T-helper 2 cell treated with Interferon-gamma antibody and Interleukin-4, amounts not matched to agents 100 ng/mL and 5 ng/mL, for 36 hours (primary cell): ENCODE measurements around the gene ARL8A. TPM values are rescaled to one million over a fixed set of nuclear protein-coding genes. Genes with fewer than 3 reads are reported as not detected.
"Not testable (repeated sequence)": the region's sequence is repeated elsewhere in the genome, so short reads cannot be mapped to it uniquely, and the experiment has no call there.

Experiments used
- intact Hi-C: fragments of 100-400 bp; cut with micrococcal nuclease; formaldehyde crosslinking; loops from one replicate; pipeline ENCODE4 v1.15.1; 2023
- total RNA-seq: library from RNA; stranded (reverse); gene quantifications from 2 replicates; pipeline ENCODE4 v1.2.3, GENCODE V29; 2022

Gene ARL8A
- total RNA-seq, 1 donor from 2014 or later, result 59.6 TPM

GRCh38 chr1:202143768-202144401 is 652 bp downstream of the ARL8A start:
- intact Hi-C loops, result loop anchor here (1.0 kb wide), 1 partner anchor 189 kb away; the partner anchor contains the start of gene TIMM17A

- intact Hi-C loops, result no loop called here
Measured at GRCh38 chr1:202143011-202143767, 1.3 kb downstream of the ARL8A start.

GRCh38 chr1:202141468-202141867 is 3.1 kb downstream of the ARL8A start:
- intact Hi-C loops, result not testable (repeated sequence)

- intact Hi-C loops, result no loop called here
Measured at GRCh38 chr1:202140833-202141232, 3.7 kb downstream of the ARL8A start.

GRCh38 chr1:202135221-202135721 is 9.3 kb downstream of the ARL8A start:
- intact Hi-C loops, result loop anchor here (1.0 to 2.0 kb wide), 3 partner anchors 126 to 238 kb away; no protein-coding TSS in a partner anchor

- intact Hi-C loops, result loop anchor here (1.0 to 2.0 kb wide), 3 partner anchors 125 to 238 kb away; no protein-coding TSS in a partner anchor
Measured at GRCh38 chr1:202134645-202135172, 9.8 kb downstream of the ARL8A start.

- intact Hi-C loops, result loop anchor here (2.0 kb wide), 1 partner anchor 237 kb away; no protein-coding TSS in a partner anchor
Measured at GRCh38 chr1:202133989-202134388, 10.5 kb downstream of the ARL8A start.

GRCh38 chr1:202133496-202133895 is 11.0 kb downstream of the ARL8A start:
- intact Hi-C loops, result no loop called here

- intact Hi-C loops, result no loop called here
Measured at GRCh38 chr1:202133001-202133400, 11.5 kb downstream of the ARL8A start.

- intact Hi-C loops, result no loop called here
Measured at GRCh38 chr1:202131956-202132821, 12.3 kb downstream of the ARL8A start.

GRCh38 chr1:202130816-202131522 is 13.6 kb downstream of the ARL8A start:
- intact Hi-C loops, result no loop called here

GRCh38 chr1:202130297-202130721 is 14.2 kb downstream of the ARL8A start:
- intact Hi-C loops, result no loop called here

- intact Hi-C loops, result no loop called here
Measured at GRCh38 chr1:202129453-202130296, 14.9 kb downstream of the ARL8A start.

- intact Hi-C loops, result no loop called here
Measured at GRCh38 chr1:202127836-202128622, 16.5 kb downstream of the ARL8A start.

- intact Hi-C loops, result no loop called here
Measured at GRCh38 chr1:202127061-202127460, 17.5 kb downstream of the ARL8A start.

- intact Hi-C loops, result no loop called here
Measured at GRCh38 chr1:202126426-202126825, 18.1 kb downstream of the ARL8A start.

GRCh38 chr1:202125611-202126010 is 18.9 kb downstream of the ARL8A start:
- intact Hi-C loops, result no loop called here

- intact Hi-C loops, result no loop called here
Measured at GRCh38 chr1:202124142-202124541, 20.4 kb downstream of the ARL8A start.

- intact Hi-C loops, result no loop called here
Measured at GRCh38 chr1:202123336-202123813, 21.2 kb downstream of the ARL8A start.
